Stimulated activated naive CD8-positive, alpha-beta T cell treated with anti-CD3 and anti-CD28 coated beads, Interleukin-15, Interleukin-2, amounts not matched to agents 100 U/mL and 50 U/mL, for 24 hours (primary cell): ENCODE results near the gene LDHB.
A peak's percentile ranks its signal among the peaks of the same experiment; 100 is the strongest.
"Not testable (repeated sequence)": the region's sequence is repeated elsewhere in the genome, so short reads cannot be mapped to it uniquely, and the experiment has no call there.

Experiments used
- ATAC-seq: fragments of 150-1000 bp; cut with Tn5 transposase; one replicate; pipeline ENCODE4 v1.10.0; 2021
- DNase-seq: peaks from one replicate; pipeline ENCODE4 v3.0.0; 2021

The LDHB gene

DNA sequence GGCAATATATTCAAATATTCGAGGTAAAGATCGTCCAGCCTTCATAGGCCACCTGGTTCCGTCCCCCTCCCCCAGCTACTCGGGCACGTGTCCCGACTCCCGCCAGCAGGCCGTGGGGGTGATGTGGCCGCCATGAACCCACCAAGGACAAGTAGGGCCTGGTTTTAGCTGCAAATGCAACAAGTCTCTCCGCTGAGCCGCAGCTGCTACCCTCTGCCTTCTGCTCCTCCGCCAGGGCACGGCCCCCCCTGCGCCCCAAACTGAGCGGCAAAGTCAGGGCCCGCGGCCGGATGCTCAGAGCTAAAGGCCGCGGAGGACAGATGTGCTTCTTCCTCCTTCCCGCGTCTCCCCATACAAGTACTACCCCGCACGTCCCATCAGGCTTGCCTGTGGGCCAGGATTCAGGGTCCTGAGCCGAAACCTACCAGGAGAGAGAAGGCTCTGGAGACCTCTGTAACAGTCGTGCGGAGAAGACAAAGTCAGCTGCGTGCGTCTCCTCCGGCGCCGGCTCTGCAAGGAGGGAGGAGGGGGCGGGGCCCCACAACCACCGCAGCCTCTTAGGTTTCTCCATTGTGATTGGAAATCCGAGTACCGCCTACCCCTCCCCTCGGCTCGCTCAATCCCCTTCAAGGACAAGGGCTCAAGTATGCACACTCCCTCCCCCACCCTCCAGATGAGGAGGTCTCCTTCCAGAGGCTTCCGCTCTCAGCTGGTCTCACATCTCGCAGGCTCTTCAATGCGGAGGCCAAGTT is at the start of gene LDHB:
LDHB (minus strand) TSS at position 517 of the 752 bp plus-strand sequence. CDS start 3,171 bp downstream, outside the sequence.
- ATAC-seq, result peak; percentile 98

GRCh38 chr12:21704847-21705246 is 47.2 kb upstream of the LDHB start:
- DNase-seq, result no peak
- no peak for ATAC-seq

More for the DNA sequence above, at the start of gene LDHB:
- peak; percentile 93 for DNase-seq

DNA sequence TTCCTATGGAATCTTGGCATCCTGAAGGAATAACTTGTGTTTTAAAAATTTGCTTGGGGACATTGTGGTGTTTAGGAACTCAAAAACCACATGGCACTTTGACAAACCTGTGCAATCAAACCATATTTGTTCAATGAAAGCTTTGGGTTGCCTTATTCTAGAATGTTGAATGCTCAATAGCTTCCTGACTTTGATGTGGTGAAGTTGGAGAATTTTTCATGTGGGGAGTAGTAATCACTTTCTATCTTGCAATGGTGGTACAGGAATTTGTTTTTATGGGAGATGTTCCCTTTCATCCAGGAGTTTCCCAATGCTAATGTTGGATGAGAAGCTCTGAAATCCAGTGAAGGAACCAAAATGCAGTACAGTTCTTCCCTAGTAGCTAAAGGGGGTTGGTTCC is 42.2 kb upstream of the LDHB start:
- DNase-seq (no peak), ATAC-seq (no peak)

DNA sequence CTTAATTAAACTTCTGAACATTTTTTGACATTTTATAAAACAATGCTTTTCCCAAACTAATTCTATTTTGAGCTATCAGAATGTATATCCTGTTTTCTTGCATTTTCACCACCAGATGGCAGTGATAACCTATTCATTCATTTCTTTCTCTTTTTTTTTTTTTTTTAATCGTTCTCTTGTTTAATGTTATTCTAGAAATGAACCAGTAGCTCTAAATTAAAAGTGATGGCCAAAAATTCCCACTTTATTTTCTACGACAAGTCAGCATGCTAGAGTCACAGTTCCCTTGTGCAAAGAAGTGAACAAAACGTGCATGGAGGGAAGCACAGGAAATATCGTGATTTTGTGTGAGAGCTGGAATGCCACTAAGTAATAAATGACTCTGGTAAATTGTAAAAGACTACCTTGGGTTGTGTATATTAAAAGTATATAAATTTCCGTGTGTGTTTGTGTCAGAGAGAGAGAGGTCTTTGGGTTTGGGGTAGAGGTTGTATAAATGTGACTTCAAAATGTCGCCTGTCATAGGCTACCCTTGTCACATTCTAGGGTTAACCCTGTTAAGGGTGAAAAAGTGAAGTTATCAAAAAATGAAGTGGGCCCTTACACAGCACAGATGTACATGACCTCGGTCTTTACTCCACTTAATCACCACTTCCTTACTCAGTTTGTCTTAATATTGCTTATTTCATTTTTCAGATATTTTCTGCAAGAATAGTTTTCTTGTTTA is 40.4 kb upstream of the LDHB start:
- no peak for DNase-seq
- ATAC-seq, result no peak

DNA sequence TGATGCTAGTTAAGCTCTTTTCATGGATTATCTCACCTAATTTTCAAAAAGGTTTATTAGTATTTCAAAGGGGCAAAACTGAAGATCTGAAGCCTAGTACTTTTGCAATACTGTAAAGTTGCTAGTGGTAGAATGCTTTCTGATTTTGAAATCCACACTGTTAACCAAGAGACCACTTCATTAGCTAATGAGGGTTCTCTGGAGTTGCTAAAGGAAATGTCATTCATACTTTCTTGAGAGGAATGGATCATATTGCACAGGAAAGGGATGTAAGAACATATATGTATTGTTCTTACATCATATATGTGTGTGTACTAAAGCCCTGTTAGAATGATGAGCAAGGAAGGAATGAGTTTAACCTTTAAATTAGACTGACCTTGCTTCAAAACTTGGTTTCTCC is 39.0 kb upstream of the LDHB start:
- no peak for DNase-seq
- no peak for ATAC-seq

- no peak for ATAC-seq
- no peak for DNase-seq
Observed at GRCh38 chr12:21695986-21696385, 38.3 kb upstream of the LDHB start.

DNA sequence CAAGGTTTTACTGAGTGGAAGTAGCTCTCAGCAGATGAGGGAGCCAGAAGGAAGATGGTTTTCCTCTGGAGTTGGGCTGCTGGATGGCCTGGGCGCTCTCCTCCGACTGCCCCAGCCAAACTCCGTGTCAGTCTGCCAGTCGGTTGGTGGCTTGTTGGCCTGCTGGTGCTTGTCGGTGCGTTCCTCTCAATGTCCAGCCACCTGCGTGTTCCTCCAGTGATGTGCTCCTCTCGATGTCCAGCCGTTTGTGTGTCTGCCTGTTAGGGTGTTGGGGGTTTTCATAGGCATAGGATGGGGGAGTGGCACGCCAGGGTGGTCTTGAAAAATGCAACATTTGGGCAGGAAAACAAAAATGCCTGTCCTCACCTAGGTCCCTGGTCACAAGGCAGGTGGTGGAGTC is 37.0 kb upstream of the LDHB start:
- no peak for ATAC-seq
- no peak for DNase-seq

DNA sequence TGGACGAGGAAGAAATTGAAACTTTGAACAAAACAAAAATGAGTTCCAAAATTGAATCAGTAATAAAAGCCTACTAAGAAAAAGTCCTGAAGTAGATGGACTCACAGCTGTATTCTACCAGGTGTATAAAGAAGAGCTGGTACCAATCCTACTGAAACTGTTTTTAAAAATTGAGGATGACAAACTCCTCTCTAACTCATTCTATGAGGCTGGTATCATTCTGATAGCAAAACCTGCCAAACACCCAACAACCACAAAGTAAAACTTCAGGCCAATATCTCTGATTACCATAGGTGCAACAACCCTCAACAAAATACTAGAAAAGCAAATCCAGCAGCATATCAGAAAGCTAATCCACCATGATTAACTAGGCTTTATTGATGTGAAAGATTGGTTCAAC is 33.9 kb upstream of the LDHB start:
- DNase-seq, result no peak
- no peak for ATAC-seq

DNA sequence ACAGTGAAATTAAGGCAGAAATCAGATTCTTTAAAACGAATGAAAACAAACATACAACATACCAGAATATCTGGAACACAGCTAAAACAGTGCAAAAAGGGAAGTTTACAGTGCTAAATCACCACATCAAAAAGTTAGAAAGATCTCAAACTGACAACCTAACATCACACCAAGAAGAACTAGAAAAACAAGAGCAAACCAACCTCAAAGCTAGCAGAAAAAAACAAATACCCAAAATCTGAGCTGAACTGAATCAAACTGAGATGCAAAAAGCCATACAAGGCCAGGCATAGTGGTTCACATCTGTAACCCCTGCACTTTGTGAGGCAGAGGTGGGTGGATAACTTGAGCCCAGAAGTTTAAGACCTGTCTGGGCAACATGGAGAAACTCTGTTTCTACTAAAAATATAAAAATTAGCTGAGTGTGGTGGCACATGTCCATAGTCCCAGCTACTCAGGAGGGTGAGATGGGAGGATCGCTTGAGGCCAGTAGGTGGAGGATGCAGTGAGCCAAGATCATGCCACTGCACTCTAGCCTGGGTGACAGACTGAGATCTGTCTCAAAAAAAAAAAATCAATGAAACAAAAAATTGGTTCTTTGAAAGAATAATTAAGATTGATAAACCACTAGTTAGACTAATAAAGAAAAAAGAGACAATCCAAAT is 33.2 kb upstream of the LDHB start:
- DNase-seq, result no peak
- ATAC-seq, result no peak

DNA sequence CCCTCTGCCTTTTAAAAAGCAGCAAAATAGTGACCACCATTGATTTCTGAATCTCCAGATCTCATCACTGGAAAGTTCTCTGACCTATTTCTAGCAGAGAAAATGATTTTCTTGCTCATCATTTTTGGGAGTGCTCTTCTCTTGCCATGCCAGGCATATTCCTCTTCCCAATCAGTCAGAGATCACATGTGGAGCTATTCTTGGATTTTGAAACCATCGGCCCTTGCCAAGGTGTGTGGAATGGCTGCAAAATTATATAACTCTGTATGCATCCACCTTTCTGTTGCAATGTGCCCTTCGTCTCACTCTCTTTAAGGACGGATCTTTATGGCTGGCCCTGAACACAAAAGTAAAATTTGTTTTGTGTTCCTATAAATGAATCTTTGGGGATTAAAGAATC is 25.5 kb upstream of the LDHB start:
- DNase-seq (no peak), ATAC-seq (no peak)

GRCh38 chr12:21678959-21679358 is 21.3 kb upstream of the LDHB start:
- DNase-seq, result no peak
- ATAC-seq, result no peak

DNA sequence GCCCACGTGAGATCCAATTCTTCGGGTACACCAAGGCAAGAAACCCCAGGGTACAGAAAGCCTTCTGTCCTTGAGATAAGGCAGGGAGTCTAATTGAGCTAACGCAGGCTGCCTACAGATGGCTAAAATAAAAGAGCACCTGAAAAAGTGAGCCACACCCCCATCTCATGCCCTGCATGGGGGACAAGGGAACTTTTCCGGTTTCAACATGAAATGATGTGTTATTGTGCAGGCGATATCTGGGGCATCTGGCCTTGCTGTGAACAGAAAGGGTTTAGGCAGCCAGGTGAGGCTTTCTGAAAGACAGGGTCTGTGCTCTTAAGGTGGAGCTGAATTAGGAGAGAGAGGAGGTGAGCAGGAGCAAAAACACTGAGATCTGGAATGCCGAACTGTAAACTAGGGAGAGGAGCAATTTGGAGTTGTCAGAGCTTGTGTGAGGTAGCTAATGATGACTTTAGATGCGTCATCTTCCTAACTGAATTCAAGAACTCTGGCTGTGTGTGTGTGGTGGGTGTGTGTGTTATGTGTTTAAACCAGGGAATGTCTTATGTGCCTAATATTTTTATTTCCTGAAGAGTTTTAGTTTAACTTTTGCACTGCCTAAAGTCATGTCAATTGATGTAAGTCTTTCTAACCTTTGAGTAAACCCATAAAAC is 20.1 kb upstream of the LDHB start:
- peak; percentile 36 for ATAC-seq
- no peak for DNase-seq

GRCh38 chr12:21677204-21677603 is 19.6 kb upstream of the LDHB start:
- ATAC-seq (no peak), DNase-seq (no peak)

GRCh38 chr12:21676776-21677175 is 19.1 kb upstream of the LDHB start:
- ATAC-seq, result peak; percentile 37
- DNase-seq, result no peak

- ATAC-seq (no peak), DNase-seq (no peak)
Observed at GRCh38 chr12:21675641-21676040, 18.0 kb upstream of the LDHB start.

DNA sequence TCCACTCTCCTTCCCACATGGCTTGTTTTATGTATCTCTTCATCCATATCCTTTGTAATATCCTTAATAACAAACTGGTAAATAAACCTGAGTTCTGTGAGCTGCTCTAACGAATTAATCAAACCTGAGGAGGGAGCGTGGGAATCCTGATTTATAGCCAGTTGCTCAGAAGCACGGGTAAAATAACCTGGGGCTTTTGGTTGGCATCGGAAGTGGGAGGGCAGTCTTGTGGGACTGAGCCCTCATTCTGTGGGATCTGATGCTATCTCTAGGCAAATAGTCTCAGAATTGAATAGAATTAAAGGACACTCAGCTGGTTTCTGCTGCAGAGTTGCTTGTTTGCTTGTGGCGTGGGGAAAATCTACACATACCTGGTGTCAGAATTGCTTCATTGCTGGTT is 17.5 kb upstream of the LDHB start:
- ATAC-seq (no peak), DNase-seq (no peak)

- not testable (repeated sequence) for ATAC-seq, DNase-seq
Observed at GRCh38 chr12:21673830-21674552, 16.3 kb upstream of the LDHB start.

DNA sequence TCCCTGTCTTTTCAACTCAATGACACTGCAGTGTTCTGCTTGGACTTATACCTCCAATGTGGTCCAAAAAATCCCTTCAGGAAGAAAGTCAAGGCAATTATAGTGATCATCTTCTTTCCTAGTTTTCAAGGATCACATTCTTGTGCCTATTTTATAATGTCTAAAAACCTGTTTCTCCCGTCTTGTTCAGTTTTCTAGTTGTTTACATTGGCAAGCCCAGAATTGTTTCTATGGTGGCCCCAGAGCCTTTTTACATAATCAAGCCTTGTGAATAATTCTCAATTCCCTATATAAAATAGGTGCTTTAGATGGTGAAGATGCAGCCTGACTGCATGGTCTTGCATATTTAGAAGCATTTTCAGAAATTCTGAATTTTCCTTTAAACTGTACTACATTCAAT is 14.5 kb upstream of the LDHB start:
- no peak for ATAC-seq
- no peak for DNase-seq

- ATAC-seq, result no peak
- DNase-seq, result no peak
Observed at GRCh38 chr12:21666722-21667121, 9.1 kb upstream of the LDHB start.

DNA sequence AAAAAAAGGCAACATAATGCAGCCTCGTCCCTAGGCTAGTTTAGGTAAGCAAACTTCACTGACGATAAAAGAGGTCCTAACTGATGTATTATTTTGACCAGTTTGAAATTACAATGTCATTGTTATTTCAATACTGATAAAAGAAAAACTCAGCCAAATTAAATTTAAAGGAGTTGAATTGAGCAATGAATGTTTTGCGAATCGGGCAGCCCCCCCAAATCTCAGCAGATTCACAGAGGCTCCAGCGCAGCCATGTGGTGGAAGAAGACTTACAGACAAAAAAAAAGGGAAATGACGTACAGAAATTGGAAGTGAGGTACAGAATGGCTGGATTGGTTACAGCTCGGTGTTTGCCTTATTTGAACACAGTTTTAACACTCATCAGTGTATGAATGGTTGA is 8.2 kb upstream of the LDHB start:
- no peak for DNase-seq
- ATAC-seq, result no peak

DNA sequence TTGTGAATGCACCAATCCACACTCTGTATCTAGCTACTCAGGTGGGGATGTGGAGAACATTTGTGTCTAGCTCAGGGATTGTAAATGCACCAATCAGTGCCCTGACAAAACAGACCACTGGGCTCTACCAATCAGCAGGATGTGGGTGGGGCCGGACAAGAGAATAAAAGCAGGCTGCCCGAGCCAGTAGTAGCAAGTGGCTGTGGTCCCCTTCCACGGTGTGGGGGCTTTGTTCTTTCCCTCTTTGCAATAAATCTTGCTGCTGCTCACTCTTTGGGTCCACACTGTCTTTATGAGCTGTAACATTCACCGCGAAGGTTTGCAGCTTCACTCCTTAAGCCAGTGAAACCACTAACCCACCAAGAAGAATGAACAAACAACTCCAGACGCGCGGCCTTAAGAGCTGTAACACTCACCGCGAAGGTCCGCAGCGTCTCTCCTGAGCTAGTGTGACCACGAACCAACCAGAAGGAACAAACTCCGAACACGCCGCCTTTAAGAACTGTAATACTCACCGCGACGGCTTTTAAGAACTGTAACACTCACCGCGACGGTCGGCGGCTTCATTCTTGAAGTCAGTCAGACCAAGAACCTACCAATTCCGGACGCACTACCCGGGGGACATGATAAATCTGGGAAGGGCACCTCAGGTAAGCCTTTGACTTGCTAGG is 4.6 kb upstream of the LDHB start:
- ATAC-seq (no peak), DNase-seq (no peak)
